ENCODE measurements around the gene MAPK13. TPM values are rescaled to one million over a fixed set of nuclear protein-coding genes. Genes with fewer than 3 reads are reported as not detected.
"Not testable (repeated sequence)": the region's sequence is repeated elsewhere in the genome, so short reads cannot be mapped to it uniquely, and the experiment has no call there.

MAPK13 gene
- total RNA-seq: 10 to 100 TPM; 40.7 to 74.2 TPM

DNA sequence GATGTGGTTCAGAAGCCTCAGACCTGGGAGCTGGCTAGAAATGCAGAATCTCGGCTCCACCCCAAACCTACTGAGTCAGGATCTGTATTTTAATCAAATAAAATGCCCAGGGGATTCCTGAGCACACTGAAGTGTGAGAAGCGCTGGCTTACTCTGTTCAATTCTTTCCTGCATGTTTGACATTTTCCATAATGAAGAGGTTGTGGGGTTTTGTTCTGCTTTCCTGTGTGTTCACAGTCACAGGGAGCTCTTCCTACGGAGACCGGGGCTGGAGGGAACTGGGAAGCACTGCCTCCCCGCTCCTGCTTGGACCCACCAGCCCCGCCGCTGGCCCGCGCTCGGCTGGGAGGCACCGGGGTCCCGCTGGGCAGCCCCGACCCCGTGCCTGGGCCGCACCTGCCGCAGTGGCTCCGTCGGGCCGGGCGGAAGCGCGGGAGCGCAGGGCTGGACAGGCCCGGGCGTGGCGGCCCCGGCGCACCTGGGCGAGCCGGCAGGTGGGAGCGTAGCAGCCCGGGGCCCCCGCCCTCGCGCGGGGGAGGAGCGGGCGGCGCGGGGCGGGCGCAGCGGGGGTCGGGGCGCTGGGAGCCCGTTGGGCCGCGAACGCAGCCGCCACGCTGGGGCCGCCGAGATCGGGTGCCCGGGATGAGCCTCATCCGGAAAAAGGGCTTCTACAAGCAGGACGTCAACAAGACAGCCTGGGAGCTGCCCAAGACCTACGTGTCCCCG, at the start of gene MAPK13:
Gene MAPK13 (plus strand): TSS at position 573 of the 726 bp plus-strand sequence. CDS start 70 bp downstream, at position 643.
- Mint-ChIP-seq H3K27ac (peak within 1 kb of the TSS; percentile 81 to 87), H3K27me3 (no peaks in the 10 kb centered on the region), H3K36me3 (peaks cover 4% of the 10 kb centered on the region), H3K9me3 (no peaks in the 10 kb centered on the region), H3K4me3 (peak within 1 kb of the TSS; percentile 83), H3K4me1 (ENCODE audit: low read depth in 2 of 2) (peaks cover 58 to 66% of the 10 kb centered on the region in 2 donors)
- DNase-seq (ENCODE audit: low spot score) (peak; percentile 67), ATAC-seq (peak; percentile 11 to 24)

DNA sequence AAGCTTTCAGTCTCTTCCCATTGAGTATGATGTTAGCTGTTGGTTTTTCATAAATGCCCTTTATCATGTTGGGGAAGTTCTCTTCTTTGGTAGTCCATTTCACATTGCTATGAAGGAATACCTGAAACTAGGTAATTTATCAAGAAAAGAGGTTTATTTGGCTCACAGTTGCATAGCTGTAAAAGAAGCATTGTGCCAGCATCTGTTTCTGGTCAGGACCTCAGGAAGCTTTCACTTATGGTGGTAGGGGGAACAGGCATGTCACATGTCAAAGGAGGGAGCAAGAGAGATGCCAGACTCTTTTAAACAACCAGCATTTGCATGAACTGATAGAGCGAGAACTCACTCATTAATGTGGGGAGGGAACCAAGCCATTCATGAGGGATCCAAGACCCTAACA, 48.0 kb upstream of the MAPK13 start:
- DNase-seq (ENCODE audit: low spot score): no peak
- no peak for ATAC-seq
- no peaks in the 10 kb centered on the region for H3K9me3 Mint-ChIP-seq
- H3K4me1 Mint-ChIP-seq (ENCODE audit: low read depth in 2 of 2): peaks cover 17 to 26% of the 10 kb centered on the region in 2 donors
- no peak overlapping the region for H3K27ac Mint-ChIP-seq
- no peak overlapping the region for H3K4me3 Mint-ChIP-seq
- H3K27me3 Mint-ChIP-seq: no peaks in the 10 kb centered on the region
- H3K36me3 Mint-ChIP-seq: peaks cover 59% of the 10 kb centered on the region

DNA sequence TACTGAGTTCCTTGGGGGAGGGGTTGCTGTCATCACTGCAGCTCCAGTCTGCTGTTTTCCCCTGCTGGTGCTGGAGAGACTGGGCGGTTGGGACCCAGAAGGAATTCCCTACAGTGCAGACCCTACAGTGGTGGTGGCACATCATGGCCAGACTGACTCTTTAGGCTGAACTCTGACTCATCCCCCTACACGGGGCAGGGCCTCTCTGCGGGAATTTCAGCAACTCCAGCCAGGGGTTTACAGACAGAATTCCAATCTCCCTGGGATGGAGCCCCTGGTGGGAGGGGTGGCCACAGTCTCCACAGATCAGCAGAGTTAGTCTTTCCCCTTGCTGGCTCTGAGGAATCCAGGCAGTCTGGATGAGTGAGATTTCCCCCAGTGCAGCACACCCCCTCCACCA, 46.9 kb upstream of the MAPK13 start:
- Mint-ChIP-seq H3K4me3 (no peak overlapping the region), H3K27me3 (no peaks in the 10 kb centered on the region), H3K27ac (no peak overlapping the region), H3K9me3 (no peaks in the 10 kb centered on the region), H3K36me3 (peaks cover 59% of the 10 kb centered on the region), H3K4me1 (ENCODE audit: low read depth in 2 of 2) (peaks cover 17 to 21% of the 10 kb centered on the region in 2 donors)
- ATAC-seq: no peak
- DNase-seq (ENCODE audit: low spot score): no peak

DNA sequence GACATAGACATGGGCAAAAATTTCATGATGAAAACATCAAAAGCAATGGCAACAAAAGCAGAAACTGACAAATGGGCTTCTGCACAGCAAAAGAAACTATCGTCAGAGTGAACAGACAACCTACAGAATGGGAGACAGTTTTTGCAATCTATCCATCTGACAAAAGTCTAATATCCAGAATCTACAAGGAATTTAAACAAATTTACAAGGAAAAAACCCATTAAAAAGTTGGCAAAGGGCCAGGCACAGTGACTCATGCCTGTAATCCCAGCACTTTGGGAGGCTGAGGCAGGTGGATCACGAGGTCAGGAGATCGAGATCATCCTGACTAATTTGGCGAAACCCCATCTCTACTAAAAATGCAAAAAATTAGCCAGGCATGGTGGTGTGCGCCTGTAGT, 42.1 kb upstream of the MAPK13 start:
- H3K4me1 Mint-ChIP-seq (ENCODE audit: low read depth in 2 of 2); H3K27ac Mint-ChIP-seq; H3K9me3 Mint-ChIP-seq; H3K4me3 Mint-ChIP-seq; DNase-seq (ENCODE audit: low spot score); H3K27me3 Mint-ChIP-seq; ATAC-seq: not testable (repeated sequence)
- H3K36me3 Mint-ChIP-seq: peaks cover 27% of the 10 kb centered on the region

DNA sequence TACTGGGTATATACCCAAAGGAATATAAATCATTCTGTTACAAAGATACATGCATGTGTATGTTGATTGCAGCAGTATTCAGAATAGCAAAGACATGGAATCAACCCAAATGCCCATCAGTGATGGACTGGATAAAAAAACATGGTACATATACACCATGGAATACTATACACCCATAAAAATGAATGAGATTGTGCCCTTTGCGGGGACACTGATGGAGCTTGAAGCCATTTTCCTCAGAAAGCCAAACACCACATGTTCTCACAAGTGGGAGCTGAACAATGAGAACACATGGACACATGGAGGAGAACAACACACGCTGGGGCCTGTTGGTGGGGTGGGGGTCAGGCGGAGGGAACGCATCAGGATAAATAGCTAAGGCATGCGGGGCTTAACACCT, 41.3 kb upstream of the MAPK13 start:
- H3K4me3 Mint-ChIP-seq: no peak overlapping the region
- H3K36me3 Mint-ChIP-seq: peaks cover 24% of the 10 kb centered on the region
- DNase-seq (ENCODE audit: low spot score) (no peak), ATAC-seq (no peak)
- no peaks in the 10 kb centered on the region for H3K27me3 Mint-ChIP-seq
- peaks cover 0 to 6% of the 10 kb centered on the region in 2 donors for H3K4me1 Mint-ChIP-seq (ENCODE audit: low read depth in 2 of 2)
- peak overlapping the region in 1 of 2 donors; percentile 38 for H3K27ac Mint-ChIP-seq
- no peaks in the 10 kb centered on the region for H3K9me3 Mint-ChIP-seq

DNA sequence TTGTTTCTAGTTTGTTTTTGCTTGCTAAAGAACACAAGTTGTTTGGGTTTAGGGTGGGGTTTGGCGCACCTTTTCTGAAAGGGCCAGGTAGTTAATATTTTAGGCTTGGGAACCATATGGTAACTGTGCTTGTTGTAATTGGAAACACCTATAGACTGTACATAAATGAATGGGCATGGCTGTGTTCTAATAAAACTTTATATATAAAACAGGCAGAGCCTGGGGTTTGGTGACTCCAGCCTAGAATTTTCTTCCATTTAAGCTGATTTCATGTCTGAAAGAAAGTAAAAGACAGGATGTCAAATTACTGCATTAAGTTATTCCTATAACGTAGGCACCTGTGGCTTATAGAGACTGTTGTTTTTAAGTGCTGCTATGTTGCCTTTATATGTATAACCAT, 36.1 kb upstream of the MAPK13 start:
- Mint-ChIP-seq H3K27ac (peak overlapping the region; percentile 38 to 66), H3K4me1 (ENCODE audit: low read depth in 2 of 2) (peaks cover 31 to 33% of the 10 kb centered on the region in 2 donors)

DNA sequence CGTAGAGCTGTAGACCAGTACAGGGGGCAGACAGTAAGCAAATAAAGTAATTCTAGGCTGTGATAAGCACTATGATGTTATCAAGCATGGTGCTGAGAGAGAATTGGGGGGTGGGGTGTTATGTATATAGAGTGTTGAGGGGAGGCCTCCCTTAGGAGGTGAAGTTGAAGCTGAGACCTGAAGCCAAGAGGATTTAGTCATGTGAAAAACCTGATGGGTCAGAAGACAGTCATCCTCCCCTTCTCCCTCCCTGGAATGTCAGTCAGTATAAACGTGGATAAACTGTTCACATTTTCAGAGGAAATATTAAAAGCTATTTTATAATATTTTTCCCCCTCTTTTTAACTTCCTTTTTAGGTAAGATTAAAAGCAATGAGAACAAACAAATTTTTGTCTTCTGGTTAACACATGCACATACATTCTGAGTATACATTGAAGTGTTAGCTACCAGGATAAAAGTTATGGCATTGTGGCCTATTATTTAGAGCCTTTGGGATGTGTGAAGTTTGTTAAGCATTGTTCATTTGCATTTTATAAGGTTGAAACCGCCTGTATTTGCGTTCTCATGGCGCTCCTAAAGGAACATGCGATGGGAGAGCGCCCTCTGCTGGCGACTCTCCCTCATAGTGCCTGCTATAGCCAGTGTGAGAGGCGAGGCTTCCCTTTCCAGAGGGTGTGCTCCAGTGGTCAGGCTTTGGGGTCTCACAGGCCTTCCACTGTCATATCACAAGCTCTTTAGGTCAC, 35.4 kb upstream of the MAPK13 start:
- H3K4me1 Mint-ChIP-seq (ENCODE audit: low read depth in 2 of 2): peaks cover 38 to 40% of the 10 kb centered on the region in 2 donors
- no peaks in the 10 kb centered on the region for H3K9me3 Mint-ChIP-seq
- no peaks in the 10 kb centered on the region for H3K36me3 Mint-ChIP-seq
- ATAC-seq (peak; percentile 87 to 89), DNase-seq (ENCODE audit: low spot score) (peak; percentile 86)
- H3K27me3 Mint-ChIP-seq: no peaks in the 10 kb centered on the region
- peak overlapping the region; percentile 38 to 66 for H3K27ac Mint-ChIP-seq
- no peak overlapping the region for H3K4me3 Mint-ChIP-seq

More for the DNA sequence above, 36.1 kb upstream of the MAPK13 start:
- H3K9me3 Mint-ChIP-seq: no peaks in the 10 kb centered on the region
- ATAC-seq (no peak), DNase-seq (ENCODE audit: low spot score) (no peak)
- no peak overlapping the region for H3K4me3 Mint-ChIP-seq
- H3K27me3 Mint-ChIP-seq: no peaks in the 10 kb centered on the region
- H3K36me3 Mint-ChIP-seq: no peaks in the 10 kb centered on the region

DNA sequence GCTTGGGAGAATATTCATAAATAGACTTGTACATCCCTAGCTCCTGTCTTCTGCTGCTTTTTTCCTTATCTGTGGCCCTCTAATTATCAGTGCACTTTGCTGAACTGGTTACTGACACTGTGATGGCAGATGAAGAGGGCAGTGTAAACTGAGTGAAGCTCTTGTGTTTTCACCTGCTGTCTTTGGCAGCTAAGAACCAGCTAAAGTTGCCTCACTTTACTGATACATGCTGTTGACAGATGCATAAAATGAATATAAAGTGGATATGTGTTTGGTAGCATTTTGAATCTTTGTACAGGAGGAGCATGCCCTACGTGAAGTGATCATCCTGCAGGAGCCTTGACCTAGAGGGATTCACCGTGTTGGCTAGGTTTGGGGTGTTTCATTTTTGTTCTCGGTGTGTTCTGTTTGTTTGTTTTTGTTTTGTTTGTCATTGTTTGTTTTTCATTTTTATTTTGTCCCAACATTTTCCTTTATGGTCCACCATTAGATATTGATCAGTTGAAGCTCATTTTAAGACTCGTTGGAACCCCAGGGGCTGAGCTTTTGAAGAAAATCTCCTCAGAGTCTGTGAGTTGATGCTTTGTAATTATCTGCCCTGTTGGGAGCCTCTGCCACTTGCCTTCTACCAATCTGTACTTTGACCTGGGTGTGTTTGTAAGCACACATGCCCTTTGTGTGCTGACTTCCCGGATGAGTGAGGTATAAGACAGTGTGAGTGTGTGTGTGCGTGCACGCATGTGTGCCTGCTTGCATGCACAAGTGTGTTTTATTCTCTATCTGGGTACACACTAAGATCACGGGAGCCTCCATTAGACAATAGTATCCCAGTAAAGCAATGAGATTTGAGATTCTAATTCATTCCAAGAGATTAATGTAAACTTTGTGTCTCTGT, 34.6 kb upstream of the MAPK13 start:
- Mint-ChIP-seq H3K36me3 (no peaks in the 10 kb centered on the region), H3K4me1 (ENCODE audit: low read depth in 2 of 2) (peaks cover 43 to 46% of the 10 kb centered on the region in 2 donors), H3K27ac (peak overlapping the region; percentile 38 to 66), H3K9me3 (no peaks in the 10 kb centered on the region), H3K27me3 (no peaks in the 10 kb centered on the region), H3K4me3 (no peak overlapping the region)
- ATAC-seq (no peak), DNase-seq (ENCODE audit: low spot score) (no peak)

DNA sequence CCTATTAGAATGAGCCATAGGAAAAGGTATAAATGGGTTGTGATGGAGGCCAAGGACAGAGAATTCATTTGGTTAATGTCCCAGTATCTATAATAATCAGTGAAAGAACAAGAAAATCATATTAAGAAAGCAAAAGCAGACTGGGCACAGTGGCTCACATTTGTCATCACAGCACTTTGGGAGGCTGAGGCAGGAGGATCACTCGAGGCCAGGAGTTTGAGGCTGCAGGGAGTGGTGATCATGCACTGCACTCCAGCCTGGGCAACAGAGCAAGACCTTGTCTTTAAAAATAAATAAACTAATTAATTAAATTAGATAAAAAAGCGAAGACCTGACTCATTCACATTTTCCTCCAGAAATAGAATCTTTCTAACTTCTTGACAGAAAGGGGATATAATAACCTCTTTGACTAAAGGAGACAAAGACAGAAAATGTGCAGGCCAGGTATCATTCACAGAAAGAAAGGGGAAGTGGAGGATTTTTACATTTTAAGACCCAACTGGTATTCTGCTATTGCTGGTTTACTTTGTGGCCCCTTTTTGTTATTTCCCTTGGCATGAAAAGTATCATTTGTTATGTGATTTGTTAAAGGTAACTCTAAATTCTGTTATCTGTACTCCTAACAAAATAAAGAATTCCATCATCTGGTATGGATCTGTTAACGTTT, 31.9 kb upstream of the MAPK13 start:
- Mint-ChIP-seq H3K4me3 (peak overlapping the region; percentile 25), H3K27ac (peak overlapping the region; percentile 79 to 91), H3K9me3 (no peaks in the 10 kb centered on the region), H3K27me3 (no peaks in the 10 kb centered on the region), H3K36me3 (peaks cover 5% of the 10 kb centered on the region), H3K4me1 (ENCODE audit: low read depth in 2 of 2) (peaks cover 53 to 60% of the 10 kb centered on the region in 2 donors)
- DNase-seq (ENCODE audit: low spot score) (no peak), ATAC-seq (no peak)

DNA sequence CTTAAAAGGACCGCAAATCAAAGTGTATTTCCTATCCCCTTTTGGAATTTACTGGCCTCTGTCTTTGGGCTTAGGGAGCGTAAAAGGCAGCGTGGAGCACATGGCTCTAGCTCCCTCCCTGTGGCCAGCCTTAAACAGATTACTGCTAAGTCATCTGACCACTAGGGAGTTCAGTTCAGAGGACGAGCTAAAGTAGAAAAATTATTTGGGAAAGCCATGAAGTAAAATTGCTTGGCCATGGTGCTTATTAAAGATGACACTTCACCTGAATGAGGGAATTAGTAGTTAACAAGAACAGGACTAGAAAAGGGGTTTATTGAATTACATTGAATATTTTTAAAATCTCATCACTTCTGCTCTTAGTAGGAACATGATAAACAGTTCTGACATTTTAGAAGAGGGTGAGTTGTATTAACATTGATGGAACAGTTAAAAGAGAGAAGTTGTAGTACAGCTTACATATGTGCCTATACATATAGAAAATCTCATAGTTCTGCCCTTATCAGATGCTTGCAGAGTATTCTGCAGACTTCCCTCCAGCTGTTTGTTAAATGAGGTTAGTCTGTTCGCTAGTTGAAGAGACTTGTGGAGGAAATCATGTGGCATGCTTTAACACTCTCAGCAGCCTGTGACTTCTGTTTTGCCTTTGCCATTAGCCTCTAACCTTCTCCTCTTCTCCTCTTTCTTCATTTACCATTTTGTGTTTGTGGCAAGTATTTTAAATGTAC, 31.2 kb upstream of the MAPK13 start:
- no peak for DNase-seq (ENCODE audit: low spot score)
- Mint-ChIP-seq H3K4me3 (peak overlapping the region; percentile 64), H3K36me3 (peaks cover 10% of the 10 kb centered on the region), H3K27ac (peak overlapping the region; percentile 79 to 91), H3K4me1 (ENCODE audit: low read depth in 2 of 2) (peaks cover 57 to 60% of the 10 kb centered on the region in 2 donors), H3K9me3 (no peaks in the 10 kb centered on the region), H3K27me3 (no peaks in the 10 kb centered on the region)
- no peak for ATAC-seq

DNA sequence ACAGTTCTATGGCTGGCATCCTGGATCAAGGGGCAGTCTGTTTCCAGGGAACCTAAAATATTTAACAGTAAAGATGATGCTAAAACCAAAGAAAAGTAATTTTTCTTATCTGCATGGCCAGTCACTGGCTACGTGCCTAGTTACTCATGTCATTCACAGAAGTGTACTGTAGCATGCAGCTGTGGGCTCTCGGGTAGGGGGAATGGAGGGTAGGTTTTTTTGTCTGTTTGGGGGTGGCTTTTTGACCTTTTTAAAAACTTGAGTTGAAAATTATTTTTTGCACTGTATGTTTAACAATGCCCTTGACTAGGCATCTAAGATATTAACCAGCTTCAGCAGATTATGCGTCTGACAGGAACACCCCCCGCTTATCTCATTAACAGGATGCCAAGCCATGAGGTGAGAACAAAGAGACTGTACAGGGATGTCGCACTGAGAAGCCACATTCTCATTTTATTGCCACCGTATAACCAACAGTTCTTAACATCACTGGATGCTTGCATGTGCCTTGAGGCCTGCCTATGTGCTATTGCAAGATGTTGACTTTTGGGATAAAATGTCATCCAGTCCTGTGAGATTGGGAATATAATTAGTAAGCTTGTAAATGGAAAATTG, 30.3 kb upstream of the MAPK13 start:
- Mint-ChIP-seq H3K27me3 (no peaks in the 10 kb centered on the region), H3K36me3 (peaks cover 10% of the 10 kb centered on the region), H3K9me3 (no peaks in the 10 kb centered on the region), H3K27ac (peak overlapping the region; percentile 79 to 91), H3K4me1 (ENCODE audit: low read depth in 2 of 2) (peaks cover 54% of the 10 kb centered on the region in 2 donors), H3K4me3 (peak overlapping the region; percentile 64)
- DNase-seq (ENCODE audit: low spot score): no peak
- peak; percentile 73 to 86 for ATAC-seq

DNA sequence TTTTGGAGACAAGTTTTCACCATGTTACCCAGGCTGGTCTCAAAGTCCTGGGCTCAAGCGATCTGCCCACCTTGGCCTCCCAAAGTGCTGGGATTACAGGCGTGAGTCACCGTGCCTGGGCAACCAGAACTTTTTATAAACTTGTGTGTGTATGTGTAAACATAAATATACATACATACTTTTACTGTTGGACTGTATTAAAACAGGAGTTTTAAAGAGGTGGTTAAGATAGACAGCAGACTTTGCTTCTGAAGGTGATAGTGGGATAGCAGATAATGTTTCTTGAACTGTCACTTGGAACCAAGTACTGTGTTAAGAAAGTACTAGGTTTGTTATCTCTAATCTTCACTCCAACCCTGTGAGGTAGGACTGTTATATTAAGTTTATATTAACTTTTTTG, 28.6 kb upstream of the MAPK13 start:
- DNase-seq (ENCODE audit: low spot score): no peak
- H3K27ac Mint-ChIP-seq: peak overlapping the region; percentile 5 to 91
- no peak for ATAC-seq
- H3K36me3 Mint-ChIP-seq: peaks cover 10% of the 10 kb centered on the region
- no peaks in the 10 kb centered on the region for H3K27me3 Mint-ChIP-seq
- H3K4me1 Mint-ChIP-seq (ENCODE audit: low read depth in 2 of 2): peaks cover 43% of the 10 kb centered on the region in 2 donors
- H3K9me3 Mint-ChIP-seq: no peaks in the 10 kb centered on the region
- H3K4me3 Mint-ChIP-seq: no peak overlapping the region
